GM12878 (cell line): Measurements from ENCODE around the gene SF1. TPM values are rescaled to one million over a fixed set of nuclear protein-coding genes. Genes with fewer than 3 reads are reported as not detected.
"Not testable (repeated sequence)": the region's sequence is repeated elsewhere in the genome, so short reads cannot be mapped to it uniquely, and the experiment has no call there.

Experiments used
- ATAC-seq: fragments of 200-7000 bp; cut with Tn5 transposase; 3 replicates; pipeline ENCODE4 v1.9.1; 2020; ENCODE audit warnings: mild to moderate bottlenecking, moderate library complexity
- BruUV-seq: library from RNA; stranded (reverse); fragments of 400-500 nt; replicated peaks from 2 replicates; lab custom pipeline; 2021; lab: Mats Ljungman, UMichigan
- CTCF ChIA-PET: fragments of 300-600 bp; sonication (Branson Sonifier 250); formaldehyde crosslinking; extraction: SDS; loops from one replicate; lab custom pipeline; 2021; ENCODE audit warnings: inconsistent platforms; lab: Yijun Ruan, JAX
- POLR2A ChIA-PET: fragments of 350-600 bp; formaldehyde crosslinking; extraction: SDS; loops from one replicate; lab custom pipeline; 2021; ENCODE audit warnings: inconsistent platforms; lab: Charles Lee
- RAD21 ChIA-PET: fragments of 300-600 bp; sonication (Branson Sonifier 250); formaldehyde crosslinking; loops from one replicate; lab custom pipeline; 2023; ENCODE audit warnings: antibody characterized with exemption; ENCODE audit not compliant: unreplicated experiment; lab: Charles Lee
- SMC1A ChIA-PET: fragments of 300-600 bp; sonication (Branson Sonifier 250); formaldehyde crosslinking; loops from one replicate; lab custom pipeline; 2023; ENCODE audit not compliant: unreplicated experiment, uncharacterized antibody; lab: Charles Lee
- DNase-seq: peaks from one replicate; pipeline ENCODE4 v3.0.0-alpha.2; 2011; ENCODE audit warnings: low read depth, low spot score
- FAIRE-seq: peaks from 3 replicates; lab custom pipeline; 2011; peaks lifted over from hg19 to GRCh38; lab: Jason Lieb, UNC
- H2AFZ ChIP-seq: 2 replicates; pipeline ENCODE4 v1.6.0; 2011; ENCODE audit warnings: low read depth, low read length, control low read depth; ENCODE audit not compliant: control insufficient read depth
- H3K27ac ChIP-seq: 2 replicates; pipeline ENCODE4 v1.5.1; 2011; ENCODE audit warnings: control low read depth; ENCODE audit not compliant: control insufficient read depth, insufficient read depth
- H3K27me3 ChIP-seq, 2 experiments: replicated peaks in 1 of 2; 2 replicates each; pipeline versions ENCODE4 v1.6.0 to v1.6.1; 2011; ENCODE audit warnings: low read length in 1 of 2; ENCODE audit not compliant: control insufficient read depth in 2 of 2, insufficient read depth in 2 of 2
- H3K36me3 ChIP-seq, 2 experiments: 2 replicates each; pipeline ENCODE4 v1.5.1; 2011; ENCODE audit warnings: low read length in 1 of 2; ENCODE audit not compliant: control insufficient read depth in 2 of 2, insufficient read depth in 2 of 2
- H3K4me1 ChIP-seq: 2 replicates; pipeline ENCODE4 v1.6.1; 2011; ENCODE audit warnings: mild to moderate bottlenecking, low read length, moderate library complexity, mixed read lengths; ENCODE audit not compliant: control insufficient read depth, insufficient read depth
- H3K4me2 ChIP-seq: 2 replicates; pipeline ENCODE4 v1.6.0; 2011; ENCODE audit warnings: control low read depth; ENCODE audit not compliant: control insufficient read depth, insufficient read depth
- H3K4me3 ChIP-seq: fragments of 200-600 bp; sonication (generic); 2 replicates; pipeline ENCODE4 v1.5.1; 2016
- H3K79me2 ChIP-seq: 2 replicates; pipeline ENCODE4 v1.6.0; 2011; ENCODE audit warnings: low read length; ENCODE audit not compliant: control insufficient read depth, insufficient read depth
- H3K9ac ChIP-seq: 2 replicates; pipeline ENCODE4 v1.8.0; 2011; ENCODE audit warnings: low read length, control low read depth, mixed read lengths; ENCODE audit not compliant: control insufficient read depth, insufficient read depth
- H3K9me3 ChIP-seq: replicated peaks from 3 replicates; pipeline ENCODE4 v1.5.1; 2011; ENCODE audit warnings: mild to moderate bottlenecking, low read length; ENCODE audit not compliant: control insufficient read depth, insufficient read depth
- H4K20me1 ChIP-seq: 2 replicates; pipeline ENCODE4 v1.6.0; 2011; ENCODE audit not compliant: control insufficient read depth, insufficient read depth
- CBX5 ChIP-seq: sonication (generic); IDR thresholded peaks from 2 replicates; pipeline ENCODE4 v1.6.1; 2016; ENCODE audit warnings: low read depth, moderate library complexity, mild to moderate bottlenecking, inconsistent platforms
- ESRRA ChIP-seq: IDR thresholded peaks from 2 replicates; pipeline ENCODE4 v1.6.1; 2012; ENCODE audit warnings: mild to moderate bottlenecking, low read length, improper control_type of control experiment
- IKZF1 ChIP-seq: fragments of 450-650 bp; conservative IDR thresholded peaks from 2 replicates; pipeline ENCODE4 v1.6.1; 2017; ENCODE audit warnings: antibody characterized with exemption, mild to moderate bottlenecking
- JUNB ChIP-seq: IDR thresholded peaks from 2 replicates; pipeline ENCODE4 v1.6.1; 2016; ENCODE audit warnings: antibody characterized with exemption, mild to moderate bottlenecking
- MTA3 ChIP-seq: IDR thresholded peaks from 2 replicates; pipeline ENCODE4 v1.6.1; 2012; ENCODE audit warnings: low read length, inconsistent platforms, borderline replicate concordance
- NR2C1 ChIP-seq: fragments of 450-650 bp; IDR thresholded peaks from 2 replicates; pipeline ENCODE4 v1.6.1; 2017; ENCODE audit warnings: antibody characterized with exemption, mild to moderate bottlenecking, moderate library complexity
- SIX5 ChIP-seq: IDR thresholded peaks from 2 replicates; pipeline ENCODE4 v1.6.1; 2011; ENCODE audit warnings: mild to moderate bottlenecking, low read depth, low read length, moderate library complexity; ENCODE audit not compliant: severe bottlenecking
- SP1 ChIP-seq: IDR thresholded peaks from one replicate; pipeline ENCODE4 v1.6.1; 2011; ENCODE audit warnings: low read depth, low read length
- WGBS: methylation state at CpG from one replicate; pipeline ENCODE4 v1.1.6; 2016; ENCODE audit warnings: low lambda C conversion rate; ENCODE audit not compliant: insufficient replicate concordance, insufficient coverage; ENCODE audit errors: missing lambda C conversion rate; 5-methylcytosine and 5-hydroxymethylcytosine counted together
- in situ Hi-C: fragments of 300-500 bp; cut with MboI; formaldehyde crosslinking; loops from 9 replicates; pipeline ENCODE4 v1.14.3; 2018; ENCODE audit warnings: mixed read lengths
- intact Hi-C: fragments of 100-400 bp; cut with micrococcal nuclease; formaldehyde crosslinking; loops from one replicate; pipeline ENCODE4 v1.14.2; 2022; ENCODE audit not compliant: unreplicated experiment
- polyA plus RNA-seq, 11 experiments: library from polyadenylated mRNA; depleted of rRNA in 4 of 11; unstranded in 6 of 11; stranded (reverse) in 5 of 11; fragments of >200 nt; fragmentation: Nextera tagmentation in 4 of 11; fragmentation: Illumina TruSeq in 1 of 11; extraction: Ambion mirVana in 4 of 11; extraction: Trizol in 1 of 11; gene quantifications; 1 replicate in 1 of 11; 2 replicates in 10 of 11; pipeline versions ENCODE4 v1.2.1 to v1.2.3, GENCODE V29; 2011 to 2016; ENCODE audit warnings: inconsistent platforms in 2 of 11, missing spikeins in 2 of 11, low read depth in 1 of 11
- total RNA-seq, 4 experiments: library from RNA; depleted of rRNA in 3 of 4; stranded (reverse); fragments of >200 nt in 3 of 4; fragmentation: Illumina TruSeq in 1 of 4; extraction: Trizol in 1 of 4; gene quantifications; 2 replicates each; pipeline versions ENCODE4 v1.2.1 to v1.2.3, GENCODE V29; 2013 to 2021
- TF ChIP-seq, protein P1 (sequence below): IDR thresholded peaks from 2 replicates; pipeline ENCODE4 v1.6.1; 2012; ENCODE audit warnings: low read depth, low read length, improper control_type of control experiment
- TF ChIP-seq, protein P2 (sequence below): IDR thresholded peaks from 2 replicates; pipeline ENCODE4 v1.6.1; 2012; ENCODE audit warnings: low read depth, low read length, improper control_type of control experiment

SF1 gene
- total and polyA plus RNA-seq, 10 of the 15 experiments (the other 5 are each of a cell fraction or from before 2014, with no cell fraction given) = 13.6 to 337 (median 103) TPM

DNA sequence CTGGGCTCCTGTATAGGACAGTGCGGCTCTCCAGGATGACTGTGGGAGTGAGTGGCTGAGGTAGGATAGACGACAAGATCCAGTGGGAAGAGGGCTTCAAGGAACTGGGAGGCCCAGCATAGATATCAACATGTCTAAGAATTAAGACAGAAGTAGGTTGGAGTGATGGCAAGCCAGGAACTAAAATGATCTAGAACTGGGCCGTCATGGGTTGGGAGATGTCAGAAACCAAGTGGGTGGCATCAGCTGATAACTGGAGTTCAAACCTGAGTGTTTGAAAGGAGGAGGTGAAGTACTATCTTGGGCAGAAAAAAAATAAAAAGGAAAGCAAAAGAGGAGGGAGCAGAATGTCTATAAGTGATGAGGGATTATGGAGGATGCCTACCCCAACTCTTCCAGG, 39.1 kb upstream of the SF1 start:
- ChIA-PET CTCF (interaction anchor here (1.0 kb wide), 1 partner anchor 36 kb away, joined by 5 read pairs; no protein-coding TSS in a partner anchor), SMC1A (no interaction called here), RAD21 (no interaction called here), POLR2A (interaction anchor here (0.7 to 1.1 kb wide), 2 partner anchors 32 to 42 kb away, joined by 3 to 4 read pairs; no protein-coding TSS in a partner anchor)
- H3K79me2 ChIP-seq = no peaks in the 10 kb centered on the region
- H3K27me3 ChIP-seq = no peaks in the 10 kb centered on the region
- no peak overlapping the region for H3K27ac ChIP-seq
- no peak for DNase-seq
- no peak overlapping the region for H3K9ac ChIP-seq
- no peak overlapping the region for H3K4me2 ChIP-seq
- 78% methylated on average over 3 of the region's 3 CpGs for WGBS
- no peak overlapping the region for H2AFZ ChIP-seq
- H4K20me1 ChIP-seq = no peaks in the 10 kb centered on the region
- H3K4me3 ChIP-seq = no peak overlapping the region
- FAIRE-seq = no peak
- intact Hi-C loops (no loop called here), in situ Hi-C loops (no loop called here)
- no peaks in the 10 kb centered on the region for H3K9me3 ChIP-seq
- H3K4me1 ChIP-seq = peaks cover 18% of the 10 kb centered on the region
- no peaks in the 10 kb centered on the region for H3K36me3 ChIP-seq
- BruUV-seq = no TSS peak
- no peak for ATAC-seq
- TF ChIP-seq JUNB (no peak), IKZF1 (no peak), MTA3 (no peak), ESRRA (no peak), CBX5 (no peak), NR2C1 (no peak), SP1 (no peak), SIX5 (no peak)
- TF ChIP-seq, protein P1, sequence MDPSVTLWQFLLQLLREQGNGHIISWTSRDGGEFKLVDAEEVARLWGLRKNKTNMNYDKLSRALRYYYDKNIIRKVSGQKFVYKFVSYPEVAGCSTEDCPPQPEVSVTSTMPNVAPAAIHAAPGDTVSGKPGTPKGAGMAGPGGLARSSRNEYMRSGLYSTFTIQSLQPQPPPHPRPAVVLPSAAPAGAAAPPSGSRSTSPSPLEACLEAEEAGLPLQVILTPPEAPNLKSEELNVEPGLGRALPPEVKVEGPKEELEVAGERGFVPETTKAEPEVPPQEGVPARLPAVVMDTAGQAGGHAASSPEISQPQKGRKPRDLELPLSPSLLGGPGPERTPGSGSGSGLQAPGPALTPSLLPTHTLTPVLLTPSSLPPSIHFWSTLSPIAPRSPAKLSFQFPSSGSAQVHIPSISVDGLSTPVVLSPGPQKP = no peak
- TF ChIP-seq, protein P2, sequence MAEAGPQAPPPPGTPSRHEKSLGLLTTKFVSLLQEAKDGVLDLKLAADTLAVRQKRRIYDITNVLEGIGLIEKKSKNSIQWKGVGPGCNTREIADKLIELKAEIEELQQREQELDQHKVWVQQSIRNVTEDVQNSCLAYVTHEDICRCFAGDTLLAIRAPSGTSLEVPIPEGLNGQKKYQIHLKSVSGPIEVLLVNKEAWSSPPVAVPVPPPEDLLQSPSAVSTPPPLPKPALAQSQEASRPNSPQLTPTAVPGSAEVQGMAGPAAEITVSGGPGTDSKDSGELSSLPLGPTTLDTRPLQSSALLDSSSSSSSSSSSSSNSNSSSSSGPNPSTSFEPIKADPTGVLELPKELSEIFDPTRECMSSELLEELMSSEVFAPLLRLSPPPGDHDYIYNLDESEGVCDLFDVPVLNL = no peak

DNA sequence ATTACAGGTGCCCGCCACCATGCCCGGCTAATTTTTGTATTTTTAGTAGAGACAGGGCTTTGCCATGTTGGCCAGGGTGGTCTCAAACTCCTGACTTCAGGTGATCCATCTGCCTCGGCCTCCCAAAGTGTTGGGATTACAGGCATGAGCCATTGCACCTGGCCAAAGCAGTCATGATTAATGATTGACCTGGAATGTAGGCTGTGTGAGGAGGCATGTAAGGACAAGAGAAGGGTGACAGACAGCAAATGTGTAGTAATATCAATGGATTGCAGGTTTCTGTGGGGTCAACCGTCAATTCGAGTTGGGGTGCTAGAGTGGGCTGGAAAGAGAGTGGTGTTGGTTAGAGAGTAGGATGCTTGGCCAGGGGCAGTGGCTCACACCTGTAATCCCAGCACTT, 37.1 kb upstream of the SF1 start:
- H4K20me1 ChIP-seq, H3K27ac ChIP-seq, H3K27me3 ChIP-seq, ATAC-seq, H3K9ac ChIP-seq, H3K4me2 ChIP-seq, H3K9me3 ChIP-seq, H3K36me3 ChIP-seq, H3K4me3 ChIP-seq, DNase-seq, BruUV-seq, FAIRE-seq, H3K79me2 ChIP-seq, H2AFZ ChIP-seq, in situ Hi-C loops: not testable (repeated sequence)
- intact Hi-C loops = loop anchor here (2.0 kb wide), 1 partner anchor 73 kb away; no protein-coding TSS in a partner anchor
- SMC1A ChIA-PET = interaction anchor here (0.6 to 0.9 kb wide), 2 partner anchors 17 to 69 kb away, joined by 3 to 4 read pairs; no protein-coding TSS in a partner anchor
- CTCF ChIA-PET = interaction anchor here (1.2 to 4.4 kb wide), 4 partner anchors 28 to 197 kb away, joined by 3 to 19 read pairs (median 4); no protein-coding TSS in a partner anchor
- POLR2A ChIA-PET = interaction anchor here (0.6 to 2.0 kb wide), 3 partner anchors 9 to 388 kb away, joined by 3 to 7 read pairs (median 3); partner anchors contain the start of gene SF1
- RAD21 ChIA-PET = interaction anchor here (1.2 kb wide), 1 partner anchor 33 kb away, joined by 3 read pairs; no protein-coding TSS in a partner anchor
- 60% methylated on average over 5 of the region's 5 CpGs for WGBS
- peaks cover 18% of the 10 kb centered on the region for H3K4me1 ChIP-seq
